ENCODE data around the gene LAMA3.
A peak's percentile ranks its signal among the peaks of the same experiment; 100 is the strongest.

Gene LAMA3

GRCh38 chr18:23743733-23744333, 54.6 kb downstream of the LAMA3 start:
- H3K4me3 ChIP-seq (replicated peaks in 1 of 2; ENCODE audit: low read depth in 2 of 2, low read length in 2 of 2), result no peak overlapping the region
- no peak for DNase-seq (ENCODE audit: low read depth in 2 of 2)
- TF ChIP-seq CTCF (IDR thresholded peaks at IDR 0.05; ENCODE audit: low read depth, low read length), result no peak

GRCh38 chr18:23745366-23745765, 56.1 kb downstream of the LAMA3 start:
- no peak overlapping the region for H3K4me3 ChIP-seq (replicated peaks in 1 of 2; ENCODE audit: low read depth in 2 of 2, low read length in 2 of 2)
- no peak for DNase-seq (ENCODE audit: low read depth in 2 of 2)
- no peak for TF ChIP-seq CTCF (IDR thresholded peaks at IDR 0.05; ENCODE audit: low read depth, low read length)

GRCh38 chr18:23746851-23747250, 57.6 kb downstream of the LAMA3 start:
- DNase-seq (ENCODE audit: low read depth in 2 of 2), result no peak
- no peak overlapping the region for H3K4me3 ChIP-seq (replicated peaks in 1 of 2; ENCODE audit: low read depth in 2 of 2, low read length in 2 of 2)
- TF ChIP-seq CTCF (IDR thresholded peaks at IDR 0.05; ENCODE audit: low read depth, low read length), result no peak

- no peak overlapping the region for H3K4me3 ChIP-seq (replicated peaks in 1 of 2; ENCODE audit: low read depth in 2 of 2, low read length in 2 of 2)
- no peak for DNase-seq (ENCODE audit: low read depth in 2 of 2)
- no peak for TF ChIP-seq CTCF (IDR thresholded peaks at IDR 0.05; ENCODE audit: low read depth, low read length)
These were observed 63.1 kb downstream of the LAMA3 start for GRCh38 chr18:23752363-23752762.

GRCh38 chr18:23752796-23753195, 63.5 kb downstream of the LAMA3 start:
- TF ChIP-seq CTCF (IDR thresholded peaks at IDR 0.05; ENCODE audit: low read depth, low read length), result no peak
- peak in 1 of 2 donors; percentile 63 for DNase-seq (ENCODE audit: low read depth in 2 of 2)
- H3K4me3 ChIP-seq (replicated peaks in 1 of 2; ENCODE audit: low read depth in 2 of 2, low read length in 2 of 2), result no peak overlapping the region

GRCh38 chr18:23756590-23757436, 67.6 kb downstream of the LAMA3 start:
- TF ChIP-seq CTCF (IDR thresholded peaks at IDR 0.05; ENCODE audit: low read depth, low read length), result no peak
- H3K4me3 ChIP-seq (replicated peaks in 1 of 2; ENCODE audit: low read depth in 2 of 2, low read length in 2 of 2), result no peak overlapping the region
- no peak for DNase-seq (ENCODE audit: low read depth in 2 of 2)
